NCI-H524 (cell line): ENCODE measurements around the gene GYS2.

Source experiments
- DNase-seq, 2 experiments: peaks; one replicate each; lab custom pipeline; 2025; lab: John Stamatoyannopoulos, UW

GYS2 gene

DNA sequence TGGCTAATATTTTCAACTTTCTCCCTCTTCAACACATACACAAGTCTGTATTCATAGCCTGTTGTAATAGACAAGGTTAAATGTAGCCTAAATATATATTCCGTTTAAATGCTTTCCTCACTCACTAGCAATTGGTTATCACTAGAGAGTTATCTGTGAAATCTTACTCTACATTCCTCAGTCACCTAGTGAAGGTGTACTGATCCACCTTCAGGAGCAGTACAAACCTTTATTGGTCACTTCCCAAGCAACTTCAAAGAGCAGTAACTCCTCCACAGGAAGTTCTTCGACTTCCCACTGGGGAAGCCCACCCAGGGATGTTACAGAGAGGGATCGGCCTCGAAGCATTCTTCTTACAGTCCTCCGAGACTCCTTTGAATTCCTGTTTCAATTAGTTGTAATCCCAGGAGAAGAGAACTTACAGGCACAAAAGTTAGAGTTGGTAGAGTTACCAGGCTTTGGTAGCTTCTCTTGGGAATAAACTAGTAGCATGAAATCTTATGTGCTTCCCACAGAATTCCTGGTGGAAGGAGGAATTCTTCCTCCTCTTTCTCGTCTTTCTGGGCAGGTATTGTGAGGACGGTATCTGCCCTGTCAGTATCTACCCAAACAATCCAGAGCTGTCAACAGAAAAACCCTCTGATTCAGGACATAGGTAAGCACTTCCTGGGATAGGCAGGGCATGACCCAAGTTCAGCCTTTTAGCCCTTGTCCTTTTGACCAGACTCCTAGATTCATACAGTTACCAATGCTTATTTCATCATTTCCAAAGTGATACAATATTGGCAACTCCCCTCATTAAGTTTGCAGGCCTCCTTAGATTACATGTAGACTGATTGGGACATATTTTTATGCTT is at the start of gene GYS2:
TSS of gene GYS2 (minus strand) at position 603 of the 857 bp plus-strand sequence. CDS start at position 348, 255 bp downstream.
- no peak for DNase-seq

DNA sequence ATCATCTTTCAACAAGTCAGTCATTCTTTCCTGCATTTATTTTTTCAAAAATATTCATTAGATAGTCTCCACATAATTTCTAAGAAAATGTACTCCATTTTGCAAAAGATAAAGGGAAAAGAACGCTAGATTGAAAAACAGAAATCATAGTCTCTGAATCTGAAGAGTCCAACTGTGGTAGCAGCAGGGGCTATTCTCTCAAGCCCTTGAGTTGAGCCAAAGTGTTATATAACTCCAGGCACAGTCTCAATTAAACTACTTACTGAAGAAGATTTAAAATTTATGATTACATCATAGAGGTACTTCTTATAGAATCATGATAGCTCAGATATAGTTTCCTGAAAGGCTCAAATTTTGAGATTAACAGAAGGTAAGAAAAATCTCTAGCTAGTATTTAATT is 47.2 kb upstream of the GYS2 start:
- no peak for DNase-seq

DNA sequence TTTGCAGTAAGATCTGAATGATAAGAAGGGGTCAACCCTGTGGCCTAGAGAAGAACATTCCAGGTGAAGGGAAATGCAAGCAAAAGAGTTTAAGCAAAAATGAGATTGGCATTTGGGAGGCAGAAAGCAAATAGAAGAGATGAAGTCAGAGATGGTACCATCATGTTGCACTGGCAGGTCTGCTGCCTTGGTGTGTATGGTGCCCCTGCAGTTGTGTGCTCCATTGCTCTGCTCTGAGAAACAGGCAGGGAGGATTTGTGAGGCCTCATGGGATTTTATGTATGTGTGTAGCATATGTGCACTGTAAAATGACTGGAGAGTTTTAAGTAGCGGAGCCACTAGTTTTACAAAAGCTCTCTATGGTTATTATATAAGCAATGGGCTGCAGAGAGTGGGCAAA is 46.4 kb upstream of the GYS2 start:
- no peak for DNase-seq

DNA sequence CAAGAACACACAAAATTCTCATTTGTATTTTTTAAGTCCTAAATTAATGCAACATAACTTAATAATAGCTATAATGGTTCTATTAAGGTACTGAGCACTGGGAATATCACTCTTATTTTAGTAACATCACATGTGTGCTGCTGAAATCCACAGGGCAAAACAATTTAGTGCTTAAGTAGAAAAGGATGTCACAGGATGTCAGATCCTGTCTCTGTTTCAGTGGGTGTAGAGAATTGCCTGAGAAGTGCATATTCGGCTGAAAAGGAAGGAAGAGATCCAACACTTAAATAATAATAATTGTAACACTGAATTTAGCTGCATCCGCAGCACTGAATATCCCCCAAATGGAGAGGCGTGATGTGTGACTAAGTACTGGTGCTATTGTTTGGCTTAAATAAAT is 44.4 kb upstream of the GYS2 start:
- DNase-seq: no peak

DNA sequence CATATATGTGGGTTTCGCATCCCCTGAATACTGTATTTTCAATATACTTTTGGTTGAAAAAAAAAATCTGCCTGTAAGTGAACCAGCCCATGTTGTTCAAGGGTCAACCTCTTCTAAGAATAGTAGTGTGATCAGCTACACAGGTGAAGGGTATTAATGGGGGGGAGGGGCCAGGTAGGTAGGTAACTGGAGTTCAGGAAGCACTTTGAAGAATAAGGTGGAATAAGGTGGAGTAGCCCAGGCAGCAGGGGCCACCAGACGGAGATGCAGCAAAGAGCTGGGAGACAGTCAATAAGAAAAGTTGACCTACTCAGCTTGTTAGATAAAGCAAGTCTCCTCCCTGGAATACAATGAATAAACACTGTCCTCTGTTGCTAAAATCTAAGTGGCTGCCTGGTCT is 43.7 kb upstream of the GYS2 start:
- no peak for DNase-seq

DNA sequence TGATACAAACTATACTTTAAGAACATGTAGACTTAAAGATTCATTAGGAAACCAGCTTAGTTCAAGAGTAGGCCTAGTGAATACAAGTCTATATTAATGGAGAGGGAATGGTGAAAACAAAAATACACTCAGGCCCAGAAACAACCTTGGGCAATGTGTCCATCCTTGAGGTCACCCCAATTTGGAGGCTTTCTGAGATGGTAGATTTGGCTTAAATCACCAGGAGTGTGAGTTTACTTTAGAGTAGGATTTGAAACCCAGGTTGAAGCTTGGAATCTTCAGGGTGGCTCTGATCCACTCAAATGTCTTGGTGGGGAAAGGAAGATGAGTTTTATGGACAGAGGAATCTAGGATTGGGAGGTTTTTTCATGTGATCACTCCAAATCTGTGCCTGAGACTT is 42.5 kb upstream of the GYS2 start:
- no peak for DNase-seq

DNA sequence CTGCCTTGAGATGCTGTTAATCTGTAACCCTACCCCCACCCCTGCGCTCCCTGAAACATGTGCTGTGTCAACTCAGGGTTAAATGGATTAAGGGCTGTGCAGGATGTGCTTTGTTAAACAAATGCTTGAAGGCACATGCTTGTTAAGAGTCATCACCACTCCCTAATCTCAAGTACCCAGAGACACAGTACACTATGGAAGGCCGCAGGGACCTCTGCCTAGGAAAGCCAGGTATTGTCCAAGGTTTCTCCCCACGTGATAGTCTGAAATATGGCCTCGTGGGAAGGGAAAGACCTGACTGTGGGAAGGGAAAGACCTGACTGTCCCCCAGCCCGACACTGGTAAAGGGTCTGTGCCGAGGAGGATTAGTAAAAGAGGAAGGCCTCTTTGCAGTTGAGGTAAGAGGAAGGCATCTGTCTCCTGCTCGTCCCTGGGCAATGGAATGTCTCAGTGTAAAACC is 40.4 kb upstream of the GYS2 start:
- peak; percentile 30 to 74 for DNase-seq

DNA sequence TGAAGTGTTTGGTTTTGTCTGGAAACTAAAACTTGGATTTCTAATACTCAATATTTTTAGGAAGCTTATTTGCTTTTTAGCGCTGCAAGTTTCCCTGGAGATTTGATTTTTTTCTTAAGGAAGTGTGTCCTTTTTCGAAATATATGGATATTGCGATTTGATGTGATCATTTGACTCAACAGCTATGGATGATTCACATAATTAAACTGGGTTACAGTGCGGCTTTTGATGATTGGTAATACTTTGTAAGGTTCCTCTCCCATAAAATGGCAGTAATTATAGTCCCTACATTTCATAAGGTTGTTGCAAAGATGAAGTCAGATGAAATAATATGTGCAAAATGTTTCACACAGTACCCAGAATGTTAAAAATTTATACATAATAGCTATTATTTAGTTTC is 39.9 kb upstream of the GYS2 start:
- DNase-seq: no peak

DNA sequence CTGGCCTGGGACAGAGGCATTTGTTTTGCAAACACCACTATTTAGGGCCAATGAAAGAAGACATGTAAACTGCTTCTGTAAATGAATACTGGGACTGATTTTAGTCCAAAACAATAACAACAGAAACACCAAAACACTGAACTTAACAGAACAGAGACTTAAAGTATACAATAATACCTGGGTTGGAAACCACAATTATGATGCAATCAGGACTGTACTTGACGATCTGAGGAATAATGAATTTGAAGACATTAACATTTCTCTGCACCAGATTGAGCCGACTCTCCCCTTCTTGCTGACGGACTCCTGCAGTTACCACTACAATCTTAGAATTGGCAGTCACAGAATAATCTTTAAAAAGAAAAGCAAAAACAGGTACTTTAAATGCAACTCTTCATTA is 39.1 kb upstream of the GYS2 start:
- DNase-seq: no peak

DNA sequence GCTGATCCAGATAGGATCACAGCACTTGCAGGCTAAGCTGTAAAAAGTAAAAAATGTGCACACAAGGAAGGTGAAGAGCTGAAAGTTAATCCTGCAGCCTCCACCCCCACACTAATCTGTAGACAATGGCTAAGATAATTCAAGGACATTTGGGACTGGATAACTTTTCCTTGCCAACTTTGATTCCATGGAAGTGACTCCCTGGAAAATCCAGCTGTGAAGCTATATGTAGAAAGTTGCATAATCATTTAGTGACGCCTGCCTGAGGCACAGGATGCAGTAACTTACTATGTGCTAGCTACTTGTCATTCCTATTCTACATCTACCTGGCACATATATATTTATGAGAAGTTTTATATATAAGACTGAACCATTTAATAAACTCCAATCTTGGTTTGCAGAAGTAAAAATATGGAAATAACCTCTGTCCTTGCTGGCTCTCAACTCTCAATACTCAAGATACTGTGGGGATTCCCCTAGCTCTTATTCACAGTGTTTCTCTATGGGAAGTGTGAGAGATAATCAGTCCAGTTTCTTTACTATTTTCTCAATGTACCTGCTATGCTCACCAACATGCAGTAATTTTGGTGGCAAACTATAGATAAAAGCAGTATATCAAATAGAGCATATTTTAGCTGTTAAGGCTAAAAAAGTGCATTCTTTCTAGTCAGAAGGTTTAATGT is 38.2 kb upstream of the GYS2 start:
- DNase-seq: no peak

DNA sequence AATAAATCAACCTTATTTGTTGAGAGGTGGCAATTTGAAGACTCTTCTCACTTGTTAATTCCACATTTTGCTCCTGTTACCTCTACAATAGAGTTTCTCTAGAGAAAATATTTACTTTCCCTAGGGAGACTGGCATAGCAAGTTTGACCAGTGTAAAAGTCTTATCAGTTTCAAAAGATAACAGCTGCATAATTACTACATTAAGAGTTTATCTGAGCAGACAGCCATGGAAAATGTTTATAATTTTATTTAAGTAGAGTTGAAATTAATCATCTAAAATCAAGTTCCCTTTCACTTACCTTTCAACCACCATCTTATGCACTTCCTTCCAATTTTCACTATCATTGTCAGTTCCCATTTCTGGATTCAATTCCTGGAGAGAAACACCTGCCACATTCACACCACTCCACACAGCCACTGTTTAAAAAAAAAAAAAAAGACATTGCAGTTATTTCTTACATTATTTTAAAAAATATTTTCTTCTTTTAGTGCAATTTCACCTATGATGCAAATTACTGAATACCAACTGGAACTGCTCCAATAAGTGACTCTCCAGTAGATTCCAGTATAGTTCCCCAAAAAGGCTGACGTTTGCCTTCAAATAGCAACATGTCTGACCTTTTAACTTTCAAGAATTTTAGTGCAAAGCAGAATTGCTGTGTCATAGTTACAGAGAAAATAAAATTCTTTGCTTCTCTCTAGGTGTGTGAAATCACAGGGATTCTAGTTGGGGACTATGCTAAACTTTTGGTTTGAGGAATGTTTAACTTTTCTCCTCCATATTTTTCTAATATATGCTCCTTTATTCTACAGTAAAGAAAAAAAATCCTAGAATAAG is 33.6 kb upstream of the GYS2 start:
- DNase-seq: no peak

DNA sequence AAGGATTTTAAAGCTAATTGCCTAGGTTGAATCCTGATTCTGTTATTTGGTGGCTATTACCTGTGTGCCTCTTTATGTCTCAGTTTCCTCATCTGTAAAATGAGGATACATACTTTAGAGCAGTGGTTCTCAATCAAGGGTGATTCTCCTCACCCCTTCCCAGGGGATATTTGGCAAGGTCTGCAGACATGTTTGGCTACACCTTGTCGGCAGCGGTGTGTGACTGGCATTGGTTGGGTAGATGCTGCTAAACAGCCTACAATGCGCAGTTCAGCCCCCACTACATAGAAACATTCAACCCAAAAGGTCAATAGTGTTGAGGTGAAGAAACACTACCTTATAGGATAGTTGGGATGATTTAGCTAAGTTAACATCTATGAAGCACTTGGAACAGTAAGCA is 29.6 kb upstream of the GYS2 start:
- no peak for DNase-seq

DNA sequence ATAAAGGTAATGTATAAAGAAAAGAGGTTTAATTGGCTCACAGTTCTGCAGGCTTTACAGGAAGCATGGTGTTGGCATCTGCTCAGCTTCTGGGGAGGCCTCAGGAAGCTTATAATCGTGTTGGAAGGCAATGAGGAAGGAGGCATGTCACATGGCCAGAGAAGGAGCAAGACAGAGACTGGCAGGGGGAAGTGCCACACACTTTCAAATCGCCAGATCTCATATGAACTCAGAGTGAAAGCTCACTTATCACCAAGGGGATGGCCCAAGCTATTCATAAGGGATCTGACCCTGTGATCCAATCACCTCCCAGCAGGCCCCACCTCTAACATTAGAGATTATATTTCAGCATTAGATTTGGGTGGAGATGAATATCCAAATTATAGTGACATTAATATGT is 26.7 kb upstream of the GYS2 start:
- no peak for DNase-seq

DNA sequence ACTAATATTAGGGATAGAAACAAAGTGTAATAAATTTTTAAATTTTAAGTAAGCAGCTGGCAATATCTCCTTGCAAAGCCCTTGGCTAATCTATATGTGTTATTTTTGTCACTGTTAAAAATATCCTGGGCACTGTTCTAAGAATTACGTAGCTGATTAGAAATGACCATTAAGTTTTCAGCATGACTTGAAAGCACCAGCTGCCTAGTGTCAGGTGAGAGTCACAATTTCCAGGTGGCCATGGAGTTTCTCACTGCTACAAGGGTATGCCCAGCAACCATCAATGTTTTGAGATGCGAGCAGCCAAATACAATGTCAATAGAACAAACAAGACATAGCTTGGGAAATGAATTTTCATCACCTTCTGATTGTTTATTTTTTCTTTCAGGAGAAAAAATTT is 23.3 kb upstream of the GYS2 start:
- no peak for DNase-seq

DNA sequence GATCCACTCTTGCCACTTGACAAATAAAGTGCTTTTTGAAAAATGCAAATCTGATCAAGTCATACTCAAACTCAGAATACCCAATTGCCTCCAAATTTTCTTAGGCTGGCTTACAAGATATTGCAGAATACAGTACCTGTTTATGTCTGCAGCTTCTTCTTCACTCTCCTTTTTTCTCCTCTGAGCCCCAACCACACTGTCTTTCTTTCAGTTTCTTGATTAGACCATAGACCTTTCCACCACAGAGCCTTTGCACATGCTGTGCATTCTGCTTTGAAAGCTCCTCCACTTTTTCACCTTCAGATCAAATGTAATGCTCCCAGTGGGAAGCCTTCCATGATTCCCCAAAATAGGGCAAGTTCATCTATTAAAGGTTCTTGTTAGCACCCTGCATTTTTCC is 13.9 kb upstream of the GYS2 start:
- no peak for DNase-seq

DNA sequence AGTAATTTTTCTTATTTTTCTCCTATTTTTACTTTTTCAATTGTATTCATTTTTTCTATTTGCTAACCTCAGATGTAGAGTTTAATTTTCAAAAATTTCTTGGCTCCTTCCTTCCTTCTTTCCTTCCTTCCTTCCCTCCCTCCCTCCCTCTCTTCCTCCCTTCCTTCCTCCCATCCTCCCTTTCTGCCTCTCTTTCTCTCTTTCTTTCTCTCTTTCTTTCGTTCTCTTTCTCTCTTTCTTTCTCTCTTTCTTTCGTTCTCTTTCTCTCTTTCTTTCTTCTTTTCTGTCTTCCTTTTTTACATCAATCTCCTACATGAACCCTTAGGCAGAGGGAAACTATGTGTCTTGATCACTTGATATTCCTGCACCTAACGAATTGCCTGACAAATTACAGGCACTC is 12.4 kb upstream of the GYS2 start:
- DNase-seq: no peak

DNA sequence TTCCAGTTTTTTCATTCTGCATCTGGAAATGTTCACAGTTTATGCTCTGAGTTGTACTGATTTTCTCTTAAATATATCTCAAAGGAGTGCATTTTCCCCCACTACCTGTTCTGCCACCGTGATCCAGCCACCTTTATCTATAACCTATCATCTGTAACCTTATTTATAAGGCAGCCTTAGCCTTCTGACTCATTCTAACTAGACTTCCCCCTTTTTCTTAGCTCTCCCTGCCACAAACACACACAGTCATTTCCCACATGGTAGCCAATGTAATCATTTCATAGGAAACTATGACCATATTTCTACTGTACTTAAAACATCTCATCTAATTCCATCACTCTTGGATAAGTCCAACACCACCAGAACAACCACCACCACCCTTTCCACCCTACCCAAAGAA is 10.8 kb upstream of the GYS2 start:
- no peak for DNase-seq

DNA sequence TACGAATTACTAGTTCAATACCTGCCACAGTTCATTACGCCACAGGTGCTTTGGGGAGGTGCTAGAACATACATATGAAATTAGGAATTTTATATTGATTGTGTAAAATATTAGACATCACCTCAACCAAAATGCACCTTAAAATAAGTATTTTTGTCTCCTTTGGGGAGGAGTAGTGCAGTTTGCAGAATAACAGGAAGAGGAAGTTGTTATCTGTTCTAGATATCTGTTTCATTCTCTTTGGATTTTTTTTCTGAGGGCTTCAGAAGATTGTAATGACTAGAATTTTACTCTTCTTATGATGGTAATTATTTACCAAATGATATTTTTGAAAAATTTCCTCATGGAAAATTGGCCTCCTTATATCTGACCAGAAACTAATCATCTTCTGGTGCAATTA is 9.9 kb upstream of the GYS2 start:
- DNase-seq: no peak

DNA sequence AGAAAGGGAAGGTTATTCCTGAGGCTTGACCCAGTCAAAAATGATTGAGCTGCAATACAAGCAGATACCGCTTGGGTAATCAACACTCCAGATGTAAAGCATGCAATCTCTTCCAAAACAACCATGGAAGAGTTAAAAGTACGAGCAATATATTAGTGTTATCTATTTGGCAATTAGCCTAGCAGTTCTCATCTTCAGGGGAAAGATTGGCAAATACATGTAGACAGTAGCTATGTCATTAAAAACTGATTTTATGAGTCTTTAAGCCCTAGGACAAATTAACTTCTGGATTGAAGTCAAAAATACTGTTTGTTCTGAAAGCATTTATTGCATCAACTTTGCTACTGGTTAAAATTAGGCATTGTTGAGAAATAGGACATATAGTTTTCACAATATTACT is 9.3 kb upstream of the GYS2 start:
- no peak for DNase-seq

DNA sequence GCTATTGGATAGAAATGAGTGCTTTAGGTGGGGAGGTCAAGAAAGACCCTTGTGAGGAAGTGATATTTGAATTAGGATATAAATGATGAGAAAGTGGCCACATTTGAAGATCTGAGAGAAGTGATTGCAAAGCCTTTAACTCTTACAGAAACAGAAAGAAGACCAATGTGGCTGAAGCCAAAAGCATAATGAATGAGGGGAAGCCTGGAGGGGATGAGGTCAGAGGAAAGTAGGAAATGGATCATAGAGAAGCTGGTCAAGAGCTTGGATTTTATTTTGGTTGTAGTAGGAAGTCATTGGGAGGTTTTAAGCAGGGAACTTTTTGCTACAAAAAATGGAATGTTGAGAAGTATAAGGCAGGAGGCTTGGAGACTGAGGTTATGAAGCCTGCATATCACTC is 3.5 kb upstream of the GYS2 start:
- no peak for DNase-seq

DNA sequence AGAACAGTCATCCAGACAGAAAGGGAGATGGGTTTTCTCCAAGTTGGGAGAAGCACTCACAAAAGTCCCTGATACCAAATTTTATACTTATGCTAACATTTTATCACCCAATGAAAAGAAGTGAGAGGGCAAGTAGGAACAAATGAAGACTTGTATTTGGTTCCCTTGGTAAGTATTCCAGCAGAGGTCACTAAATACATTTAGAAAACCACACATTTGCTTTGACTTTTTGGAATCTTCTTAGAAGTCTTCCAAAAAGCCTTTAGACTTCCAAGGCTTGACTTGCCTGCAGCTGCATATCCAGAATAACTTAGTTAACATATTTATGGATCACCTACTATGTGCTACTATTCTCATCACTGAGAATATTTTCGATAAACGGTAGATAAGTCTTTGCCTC is 3.1 kb upstream of the GYS2 start:
- DNase-seq: peak in 1 of 2 experiments; percentile 8

DNA sequence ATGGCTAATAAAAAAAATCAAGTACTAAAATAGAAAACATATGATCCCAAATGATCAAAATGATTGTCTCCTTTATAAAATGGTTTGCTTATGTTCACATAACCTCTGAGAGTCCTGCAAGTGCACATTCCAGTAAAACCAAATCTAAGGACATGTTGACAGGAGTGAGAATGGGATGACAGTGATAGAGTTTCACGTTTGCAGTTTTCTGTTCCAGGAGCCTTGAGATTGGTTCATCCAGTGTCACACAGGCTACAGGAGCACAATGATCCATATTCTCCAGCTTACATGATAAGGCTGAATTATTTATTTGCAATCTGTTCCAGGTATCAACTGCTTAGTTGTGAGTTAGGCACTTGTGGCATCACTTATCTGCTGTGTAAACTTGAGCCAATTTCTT is 1.5 kb upstream of the GYS2 start:
- no peak for DNase-seq

DNA sequence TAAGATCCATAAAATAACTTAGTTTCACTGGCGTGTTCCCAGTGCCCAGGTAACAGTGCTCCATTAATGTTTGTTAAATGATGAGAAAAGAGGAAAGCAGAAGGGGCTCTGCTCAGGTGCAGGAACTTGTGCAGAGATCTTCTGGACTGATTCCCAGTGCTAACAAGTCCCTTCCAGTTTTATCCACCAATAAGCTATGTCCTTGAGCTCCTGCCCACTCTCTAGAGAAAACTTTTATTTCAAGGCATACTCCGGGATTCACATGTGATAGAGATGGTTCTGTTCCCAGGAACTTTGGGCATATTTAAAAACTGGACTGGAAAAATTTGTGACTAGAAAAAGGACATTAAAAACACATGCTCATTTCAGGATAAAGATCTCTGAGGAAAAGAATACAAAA is 1.9 kb downstream of the GYS2 start:
- no peak for DNase-seq
